Occipital lobe (tissue), 2 donors: Measurements from ENCODE around the gene HERC2. TPM values are rescaled to one million over a fixed set of nuclear protein-coding genes. Genes with fewer than 3 reads are reported as not detected.
"Not testable (repeated sequence)": the region's sequence is repeated elsewhere in the genome, so short reads cannot be mapped to it uniquely, and the experiment has no call there.

ENCODE experiments used
- DNase-seq: peaks from one replicate; lab custom pipeline; 2025; lab: John Stamatoyannopoulos, UW
- total RNA-seq: library from RNA; depleted of rRNA; stranded (reverse); fragments of >200 nt; gene quantifications from one replicate; pipeline ENCODE4 v1.2.3, GENCODE V29; 2014

HERC2 gene
- total RNA-seq, 1 donor from 2014 or later, result 64.6 TPM

- DNase-seq, result not testable (repeated sequence)
Measured at GRCh38 chr15:28136236-28136904, 185.6 kb downstream of the HERC2 start.

GRCh38 chr15:28133281-28133680, 188.7 kb downstream of the HERC2 start:
- no peak for DNase-seq

- no peak for DNase-seq
Measured at GRCh38 chr15:28132524-28133275, 189.3 kb downstream of the HERC2 start.

- no peak for DNase-seq
Measured at GRCh38 chr15:28131946-28132345, 190.0 kb downstream of the HERC2 start.

- no peak for DNase-seq
Measured at GRCh38 chr15:28131400-28131799, 190.6 kb downstream of the HERC2 start.

GRCh38 chr15:28130651-28131050, 191.3 kb downstream of the HERC2 start:
- DNase-seq, result no peak

GRCh38 chr15:28129231-28129848, 192.6 kb downstream of the HERC2 start:
- DNase-seq, result no peak

GRCh38 chr15:28128031-28128430, 193.9 kb downstream of the HERC2 start:
- peak; percentile 80 for DNase-seq

- no peak for DNase-seq
Measured at GRCh38 chr15:28127036-28127435, 194.9 kb downstream of the HERC2 start.

- no peak for DNase-seq
Measured at GRCh38 chr15:28125673-28126651, 196.0 kb downstream of the HERC2 start.

- no peak for DNase-seq
Measured at GRCh38 chr15:28124841-28125240, 197.1 kb downstream of the HERC2 start.

GRCh38 chr15:28123408-28124023, 198.5 kb downstream of the HERC2 start:
- DNase-seq, result peak; percentile 54

- DNase-seq, result no peak
Measured at GRCh38 chr15:28122038-28122949, 199.7 kb downstream of the HERC2 start.

- DNase-seq, result not testable (repeated sequence)
Measured at GRCh38 chr15:28121577-28121976, 200.4 kb downstream of the HERC2 start.

GRCh38 chr15:28120359-28120640, 201.7 kb downstream of the HERC2 start:
- DNase-seq, result no peak

- no peak for DNase-seq
Measured at GRCh38 chr15:28118531-28118930, 203.4 kb downstream of the HERC2 start.

GRCh38 chr15:28118083-28118482, 203.9 kb downstream of the HERC2 start:
- no peak for DNase-seq

GRCh38 chr15:28117432-28117990, 204.5 kb downstream of the HERC2 start:
- DNase-seq, result no peak

- DNase-seq, result no peak
Measured at GRCh38 chr15:28116521-28117431, 205.2 kb downstream of the HERC2 start.
